Measurements from ENCODE around the gene CST3.

- no peak for TF ChIP-seq CTCF (conservative IDR thresholded peaks at IDR 0.05; ENCODE audit: low read depth, low read length)
- TF ChIP-seq EZH2 (IDR thresholded peaks at IDR 0.05; ENCODE audit: low read length, unreplicated experiment) = no peak
These were observed 4.4 kb upstream of the CST3 start for GRCh38 chr20:23641936-23642751.
